Measurements from ENCODE around the gene DRD4. TPM values are rescaled to one million over a fixed set of nuclear protein-coding genes. Genes with fewer than 3 reads are reported as not detected.

DRD4 gene
- total RNA-seq, 1 experiment from 2014 or later: 0.92 TPM

GRCh38 chr11:621838-622237 is 15.2 kb upstream of the DRD4 start:
- no peak for DNase-seq (ENCODE audit: low spot score)

DNA sequence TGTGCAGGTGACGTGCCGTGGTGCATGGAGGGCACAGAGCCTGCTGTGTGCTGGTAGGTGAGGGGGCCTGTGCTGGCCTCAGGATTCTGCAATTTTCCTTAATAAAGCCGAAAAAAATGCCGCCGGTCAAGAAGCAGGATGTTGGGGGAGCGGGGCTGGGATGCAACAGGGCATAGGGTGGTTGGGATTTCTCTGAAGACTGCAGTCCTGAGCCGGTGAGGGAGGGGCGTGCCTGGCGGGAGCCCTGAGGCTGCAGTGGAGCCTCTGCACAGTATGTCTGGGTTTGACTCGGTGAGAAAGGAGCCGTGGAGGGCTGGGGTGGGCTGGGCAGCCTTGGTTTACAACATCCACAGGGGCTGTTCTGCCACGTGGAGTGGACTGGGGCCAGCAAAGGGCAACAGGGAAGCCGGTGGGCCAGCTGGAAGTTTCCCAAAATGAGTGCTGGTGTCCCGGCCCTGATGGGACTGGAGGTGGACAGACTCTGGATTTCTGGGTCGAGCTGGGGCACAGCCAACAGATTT is 13.7 kb upstream of the DRD4 start:
- DNase-seq (ENCODE audit: low spot score): no peak

DNA sequence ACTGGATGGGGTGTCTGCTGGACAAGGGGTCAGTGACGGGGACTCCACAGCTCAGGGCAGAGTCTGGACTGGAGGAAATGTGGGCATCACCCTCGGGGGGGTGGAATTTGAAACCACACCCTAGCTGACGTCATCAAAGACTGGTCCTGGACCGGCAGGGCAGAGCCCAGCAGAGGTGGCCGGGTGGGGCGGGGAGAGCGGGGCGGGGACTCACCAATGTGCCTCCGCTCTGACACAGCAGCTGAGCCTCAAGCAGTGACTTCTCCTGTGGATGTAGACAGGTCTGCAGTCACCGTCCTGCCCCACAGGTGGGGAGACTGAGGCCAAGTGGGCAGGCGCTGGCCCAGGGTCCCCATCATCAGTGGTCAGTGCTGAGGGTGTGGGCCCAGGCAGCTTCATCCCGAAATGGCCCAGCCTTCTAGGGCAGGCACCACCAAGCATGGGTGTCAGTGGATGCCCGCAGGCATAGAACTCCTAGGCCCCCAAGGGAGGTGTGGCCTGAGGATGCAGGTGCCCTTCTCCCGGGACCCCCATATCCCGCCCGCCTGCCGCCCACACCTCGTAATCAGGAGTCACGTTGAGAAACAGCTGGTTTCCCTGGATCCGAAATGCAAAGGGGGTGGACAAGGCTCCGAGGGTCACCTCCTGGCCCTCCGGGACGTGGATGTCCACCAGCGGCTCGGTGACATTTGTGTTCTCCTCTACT is 12.9 kb upstream of the DRD4 start:
- peak; percentile 93 for DNase-seq (ENCODE audit: low spot score)

DNA sequence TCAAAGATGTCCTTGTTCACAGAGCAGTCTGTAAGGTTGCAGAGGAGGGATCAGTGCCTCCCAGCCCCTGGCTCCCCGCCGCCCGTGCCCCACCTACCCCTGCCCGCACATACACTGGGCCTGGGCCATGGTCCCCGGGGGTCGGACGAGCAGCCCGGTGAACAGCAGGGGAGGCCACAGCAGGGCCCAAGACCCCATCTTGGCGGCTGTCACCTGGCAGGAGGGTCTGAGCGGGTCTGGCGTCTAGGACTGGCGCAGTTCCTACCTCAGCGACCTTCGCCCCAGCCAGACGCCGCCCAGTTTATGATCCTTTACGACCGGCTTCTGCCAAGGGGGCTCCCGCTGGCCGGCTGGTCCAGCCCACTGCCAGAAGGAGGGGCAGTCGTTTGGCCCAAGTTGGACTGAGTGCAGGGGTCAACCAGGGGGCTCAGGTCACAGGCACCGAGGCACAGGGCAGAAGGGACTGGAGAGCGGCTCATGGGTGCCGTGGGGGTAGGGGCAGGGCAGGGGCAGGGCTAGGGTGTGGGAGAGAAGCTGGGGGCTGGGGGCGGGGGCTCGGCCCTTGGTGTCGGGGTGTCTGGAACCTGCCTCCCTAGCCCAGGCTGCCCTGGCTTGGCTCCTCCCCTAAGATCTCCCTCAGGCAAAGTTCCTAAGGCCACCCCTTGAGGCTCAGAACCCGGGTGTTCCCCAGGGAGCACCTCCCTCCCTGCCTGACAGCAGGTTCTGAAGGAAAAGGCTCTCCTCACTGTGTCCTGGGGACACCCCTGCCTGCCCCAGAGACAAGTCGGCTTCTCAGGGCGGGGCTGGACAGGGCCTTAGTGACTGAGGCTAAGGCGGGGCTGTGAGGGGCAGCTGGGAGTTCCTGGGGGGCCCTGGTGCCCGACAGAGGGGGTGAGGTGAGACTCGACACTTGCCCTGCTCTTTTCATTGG is 12.1 kb upstream of the DRD4 start, which contains the start of gene CDHR5:
Gene CDHR5, minus strand, starts transcription at position 251 of the 931 bp plus-strand sequence. Its CDS starts 53 bp downstream, at position 198.
- peak; percentile 78 for DNase-seq (ENCODE audit: low spot score)

- no peak for DNase-seq (ENCODE audit: low spot score)
These were observed 11.3 kb upstream of the DRD4 start for GRCh38 chr11:625636-626268.

DNA sequence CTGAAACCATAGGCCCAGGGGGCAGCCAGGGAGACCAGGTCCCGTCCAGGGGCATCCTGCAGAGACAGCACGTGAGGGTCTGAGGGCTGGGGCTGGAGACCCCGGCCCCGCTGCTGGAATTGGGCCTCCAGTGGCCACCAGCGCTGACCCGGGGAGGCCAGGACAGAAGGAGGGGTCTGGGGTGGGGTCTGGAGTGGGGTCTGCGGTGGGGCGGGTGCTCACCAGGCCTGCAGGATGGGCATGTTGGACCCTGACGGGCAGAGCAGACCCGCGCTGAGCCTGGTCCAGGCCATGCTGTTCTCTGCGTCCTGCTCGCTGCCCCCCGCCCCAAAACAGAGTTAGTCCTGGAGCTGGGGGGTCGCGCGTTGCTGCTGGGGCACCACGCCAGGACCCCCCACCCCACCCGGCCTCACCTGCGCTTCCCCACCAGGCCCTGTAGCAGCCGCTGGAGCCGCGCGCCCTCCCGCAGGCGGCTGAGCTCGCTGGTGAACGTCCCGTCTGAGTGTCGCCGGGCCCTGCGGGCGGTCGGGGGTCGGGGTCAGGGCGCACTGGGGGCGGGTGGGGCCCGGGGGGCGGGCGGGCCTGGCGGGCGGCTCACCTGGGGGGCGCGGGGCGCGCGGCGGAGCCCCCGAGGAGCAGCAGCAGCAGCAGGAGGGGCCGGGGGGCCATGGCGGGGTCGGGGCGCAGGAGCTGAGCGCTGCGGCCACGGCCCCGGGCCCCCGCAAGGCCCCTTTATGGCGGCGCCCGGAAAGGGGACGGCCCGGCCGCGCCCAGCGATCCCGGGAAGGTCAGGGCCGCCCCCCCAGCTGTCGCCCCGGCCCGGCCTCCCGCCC is 10.4 kb upstream of the DRD4 start, which contains the start of gene SCT:
Gene SCT, minus strand, starts transcription at position 707 of the 833 bp plus-strand sequence. Its CDS starts 38 bp downstream, at position 669.
- DNase-seq (ENCODE audit: low spot score): no peak

GRCh38 chr11:627308-627576 is 9.8 kb upstream of the DRD4 start:
- no peak for DNase-seq (ENCODE audit: low spot score)

DNA sequence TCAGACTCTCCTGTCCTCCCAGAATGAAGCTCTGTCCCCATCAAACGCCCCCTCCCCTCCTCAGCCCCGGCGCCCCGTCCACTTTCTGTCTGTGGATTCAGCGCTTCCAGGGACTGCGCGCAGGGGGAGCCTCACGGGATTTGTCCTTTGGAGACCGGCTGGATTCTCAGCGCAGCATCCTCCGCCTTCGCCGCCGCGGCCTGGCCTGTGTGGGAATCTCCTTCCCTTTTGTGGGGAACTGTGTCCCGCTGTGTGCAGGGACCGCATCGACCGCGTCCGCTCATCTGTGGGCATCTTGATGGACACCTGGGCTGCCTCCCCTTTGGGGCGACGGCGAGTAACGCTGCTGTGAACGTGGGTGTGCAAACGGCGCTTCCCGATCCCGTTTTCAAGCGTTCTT is 9.0 kb upstream of the DRD4 start:
- DNase-seq (ENCODE audit: low spot score): no peak

GRCh38 chr11:629237-629583 is 7.9 kb upstream of the DRD4 start:
- no peak for DNase-seq (ENCODE audit: low spot score)

- no peak for DNase-seq (ENCODE audit: low spot score)
These were observed 6.2 kb upstream of the DRD4 start for GRCh38 chr11:630871-631270.

GRCh38 chr11:635945-636510 is 1.0 kb upstream of the DRD4 start:
- DNase-seq (ENCODE audit: low spot score): no peak

DNA sequence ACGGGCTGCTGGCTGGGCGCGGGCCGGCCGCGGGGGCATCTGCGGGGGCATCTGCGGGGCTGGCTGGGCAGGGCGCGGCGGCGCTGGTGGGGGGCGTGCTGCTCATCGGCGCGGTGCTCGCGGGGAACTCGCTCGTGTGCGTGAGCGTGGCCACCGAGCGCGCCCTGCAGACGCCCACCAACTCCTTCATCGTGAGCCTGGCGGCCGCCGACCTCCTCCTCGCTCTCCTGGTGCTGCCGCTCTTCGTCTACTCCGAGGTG is 194 bp downstream of the DRD4 start:
- no peak for DNase-seq (ENCODE audit: low spot score)

DNA sequence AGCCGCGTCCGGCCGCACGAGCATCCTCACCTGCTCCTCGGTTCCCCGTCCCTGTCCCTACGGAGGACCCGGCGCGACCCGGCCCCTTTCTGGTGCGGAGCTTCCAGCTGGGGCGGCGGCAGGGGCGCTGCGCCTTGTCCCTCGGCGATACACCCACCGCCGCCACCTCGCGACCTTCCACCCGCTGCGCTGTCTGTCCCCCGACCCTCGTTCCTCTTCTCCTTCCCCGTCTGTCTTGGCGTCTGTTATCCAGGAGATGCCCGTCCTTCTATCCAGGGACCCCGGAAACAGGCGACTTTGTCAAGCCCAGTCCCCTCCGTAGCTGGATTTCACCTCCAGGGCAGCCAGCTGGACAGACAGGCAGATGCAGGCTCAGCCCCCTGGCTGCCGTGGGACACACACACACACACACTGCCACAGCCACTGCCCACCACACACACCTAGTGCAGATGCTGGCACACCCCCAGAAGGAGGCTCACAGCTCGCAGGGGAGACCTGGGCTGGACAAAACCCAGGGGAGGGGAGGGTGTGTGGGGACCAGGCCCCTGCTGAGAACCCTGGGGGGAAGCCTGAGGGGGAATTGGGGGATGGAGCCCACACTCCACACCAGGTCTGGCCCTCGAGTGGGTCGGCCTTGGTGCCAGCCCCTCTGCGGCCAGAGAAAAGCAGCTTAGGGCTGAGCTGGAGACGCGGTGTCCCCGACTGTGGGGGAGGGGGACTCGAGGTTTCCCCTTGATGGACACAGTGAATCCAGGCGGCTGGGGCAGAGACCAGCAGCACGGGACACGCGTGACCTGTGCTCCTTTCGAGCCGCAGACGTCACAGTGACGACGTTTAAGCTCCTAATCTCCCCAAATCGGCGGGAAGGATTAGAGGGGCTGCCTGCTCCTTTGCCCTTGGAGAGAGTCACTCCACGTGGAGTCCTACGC is 788 bp downstream of the DRD4 start:
- no peak for DNase-seq (ENCODE audit: low spot score)

DNA sequence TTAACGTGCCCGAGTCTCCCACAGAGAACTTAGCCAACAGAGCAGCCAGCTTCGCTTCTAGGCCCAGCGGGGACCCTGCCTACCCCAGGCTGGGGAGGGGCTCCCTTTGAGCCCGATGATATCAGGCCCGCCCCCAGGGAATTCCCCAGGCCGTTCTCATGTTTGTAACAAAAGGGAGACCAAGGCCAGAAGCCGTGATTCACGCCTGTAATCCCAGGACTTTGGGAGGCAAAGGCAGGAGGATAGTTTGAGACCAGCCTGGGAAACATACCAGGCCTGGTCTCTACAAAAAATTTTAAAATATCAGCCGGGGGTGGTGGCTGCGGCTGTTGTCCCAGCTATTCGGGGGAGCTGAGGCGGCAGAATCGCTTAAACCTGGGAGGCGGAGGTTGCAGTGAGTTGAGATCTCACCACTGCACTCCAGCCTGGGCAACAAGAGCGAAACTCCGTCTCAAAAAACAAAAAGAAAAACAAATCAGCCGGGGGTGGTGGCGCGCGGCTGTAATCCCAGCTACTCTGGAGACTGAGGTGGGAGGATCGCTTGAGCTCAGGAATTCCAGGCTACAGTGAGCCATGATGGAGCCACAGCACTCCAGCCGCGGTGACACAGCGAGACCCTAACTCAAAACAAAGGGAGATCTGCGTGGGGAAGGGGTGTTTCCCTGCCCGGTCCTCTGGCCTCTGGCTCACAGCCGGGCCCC is 1.7 kb downstream of the DRD4 start:
- DNase-seq (ENCODE audit: low spot score): no peak

DNA sequence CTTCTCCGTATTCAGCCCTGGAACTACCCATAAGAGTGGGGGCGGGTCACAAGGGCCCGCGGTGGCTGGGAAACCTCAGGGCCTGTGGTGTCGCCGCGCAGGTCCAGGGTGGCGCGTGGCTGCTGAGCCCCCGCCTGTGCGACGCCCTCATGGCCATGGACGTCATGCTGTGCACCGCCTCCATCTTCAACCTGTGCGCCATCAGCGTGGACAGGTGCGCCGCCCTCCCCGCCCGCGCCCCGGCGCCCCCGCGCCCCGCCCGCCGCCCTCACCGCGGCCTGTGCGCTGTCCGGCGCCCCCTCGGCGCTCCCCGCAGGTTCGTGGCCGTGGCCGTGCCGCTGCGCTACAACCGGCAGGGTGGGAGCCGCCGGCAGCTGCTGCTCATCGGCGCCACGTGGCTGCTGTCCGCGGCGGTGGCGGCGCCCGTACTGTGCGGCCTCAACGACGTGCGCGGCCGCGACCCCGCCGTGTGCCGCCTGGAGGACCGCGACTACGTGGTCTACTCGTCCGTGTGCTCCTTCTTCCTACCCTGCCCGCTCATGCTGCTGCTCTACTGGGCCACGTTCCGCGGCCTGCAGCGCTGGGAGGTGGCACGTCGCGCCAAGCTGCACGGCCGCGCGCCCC is 2.4 kb downstream of the DRD4 start:
- DNase-seq (ENCODE audit: low spot score): no peak

DNA sequence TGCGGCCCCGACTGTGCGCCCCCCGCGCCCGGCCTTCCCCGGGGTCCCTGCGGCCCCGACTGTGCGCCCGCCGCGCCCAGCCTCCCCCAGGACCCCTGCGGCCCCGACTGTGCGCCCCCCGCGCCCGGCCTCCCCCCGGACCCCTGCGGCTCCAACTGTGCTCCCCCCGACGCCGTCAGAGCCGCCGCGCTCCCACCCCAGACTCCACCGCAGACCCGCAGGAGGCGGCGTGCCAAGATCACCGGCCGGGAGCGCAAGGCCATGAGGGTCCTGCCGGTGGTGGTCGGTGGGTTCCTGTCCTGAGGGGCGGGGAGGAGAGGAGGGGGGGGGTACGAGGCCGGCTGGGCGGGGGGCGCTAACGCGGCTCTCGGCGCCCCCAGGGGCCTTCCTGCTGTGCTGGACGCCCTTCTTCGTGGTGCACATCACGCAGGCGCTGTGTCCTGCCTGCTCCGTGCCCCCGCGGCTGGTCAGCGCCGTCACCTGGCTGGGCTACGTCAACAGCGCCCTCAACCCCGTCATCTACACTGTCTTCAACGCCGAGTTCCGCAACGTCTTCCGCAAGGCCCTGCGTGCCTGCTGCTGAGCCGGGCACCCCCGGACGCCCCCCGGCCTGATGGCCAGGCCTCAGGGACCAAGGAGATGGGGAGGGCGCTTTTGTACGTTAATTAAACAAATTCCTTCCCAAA is 3.1 kb downstream of the DRD4 start:
- DNase-seq (ENCODE audit: low spot score): no peak

- no peak for DNase-seq (ENCODE audit: low spot score)
These were observed 4.8 kb downstream of the DRD4 start for GRCh38 chr11:641806-642370.

DNA sequence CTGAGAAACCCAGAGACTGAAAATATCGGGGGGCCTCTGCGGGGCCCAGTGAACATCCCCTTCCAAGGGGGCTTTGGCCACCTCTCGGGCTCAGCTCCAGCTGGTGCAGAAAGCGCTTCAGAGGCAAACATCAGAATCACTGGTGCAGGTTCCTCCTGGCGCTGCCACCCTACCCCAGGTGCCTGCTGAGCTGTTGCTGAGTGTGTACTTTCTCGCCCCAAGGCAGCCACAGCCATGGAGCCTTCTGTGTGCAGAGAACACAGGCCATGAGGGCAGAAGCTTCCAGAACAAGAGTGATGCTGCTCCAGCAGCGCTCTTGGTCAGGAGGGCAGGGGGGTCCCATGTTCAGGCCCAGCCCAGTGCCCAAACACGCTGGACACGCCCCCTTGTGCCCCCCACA is 6.3 kb downstream of the DRD4 start:
- no peak for DNase-seq (ENCODE audit: low spot score)
